ENCODE data around the gene KCNIP1.

Gene KCNIP1

GRCh38 chr5:170503990-170504596 is at the start of gene KCNIP1:
Gene KCNIP1 (plus strand): TSS chr5:170504020.
- DNase-seq (ENCODE audit: low read depth, low spot score), result no peak

- DNase-seq (ENCODE audit: low read depth, low spot score), result no peak
These were observed 40.4 kb upstream of the KCNIP1 start for GRCh38 chr5:170463426-170463825.

- no peak for DNase-seq (ENCODE audit: low read depth, low spot score)
These were observed 39.3 kb upstream of the KCNIP1 start for GRCh38 chr5:170464280-170465127.

- no peak for DNase-seq (ENCODE audit: low read depth, low spot score)
These were observed 37.3 kb upstream of the KCNIP1 start for GRCh38 chr5:170466553-170466952.

- DNase-seq (ENCODE audit: low read depth, low spot score), result no peak
These were observed 36.7 kb upstream of the KCNIP1 start for GRCh38 chr5:170466988-170467707.

- DNase-seq (ENCODE audit: low read depth, low spot score), result no peak
These were observed 35.1 kb upstream of the KCNIP1 start for GRCh38 chr5:170468633-170469285.

- no peak for DNase-seq (ENCODE audit: low read depth, low spot score)
These were observed 34.4 kb upstream of the KCNIP1 start for GRCh38 chr5:170469414-170469813.

- DNase-seq (ENCODE audit: low read depth, low spot score), result no peak
These were observed 33.5 kb upstream of the KCNIP1 start for GRCh38 chr5:170470275-170470674.

GRCh38 chr5:170470808-170471404 is 32.9 kb upstream of the KCNIP1 start:
- no peak for DNase-seq (ENCODE audit: low read depth, low spot score)

- DNase-seq (ENCODE audit: low read depth, low spot score), result no peak
These were observed 32.2 kb upstream of the KCNIP1 start for GRCh38 chr5:170471551-170472178.

- no peak for DNase-seq (ENCODE audit: low read depth, low spot score)
These were observed 30.2 kb upstream of the KCNIP1 start for GRCh38 chr5:170473642-170474041.

GRCh38 chr5:170474489-170475274 is 29.1 kb upstream of the KCNIP1 start:
- no peak for DNase-seq (ENCODE audit: low read depth, low spot score)

GRCh38 chr5:170475294-170476000 is 28.4 kb upstream of the KCNIP1 start:
- no peak for DNase-seq (ENCODE audit: low read depth, low spot score)

- no peak for DNase-seq (ENCODE audit: low read depth, low spot score)
These were observed 27.1 kb upstream of the KCNIP1 start for GRCh38 chr5:170476704-170477103.

GRCh38 chr5:170477906-170478305 is 25.9 kb upstream of the KCNIP1 start:
- DNase-seq (ENCODE audit: low read depth, low spot score), result no peak

- DNase-seq (ENCODE audit: low read depth, low spot score), result no peak
These were observed 25.5 kb upstream of the KCNIP1 start for GRCh38 chr5:170478306-170478705.

GRCh38 chr5:170479484-170479883 is 24.3 kb upstream of the KCNIP1 start:
- DNase-seq (ENCODE audit: low read depth, low spot score), result no peak

- no peak for DNase-seq (ENCODE audit: low read depth, low spot score)
These were observed 23.6 kb upstream of the KCNIP1 start for GRCh38 chr5:170480260-170480659.

- no peak for DNase-seq (ENCODE audit: low read depth, low spot score)
These were observed 22.0 kb upstream of the KCNIP1 start for GRCh38 chr5:170481849-170482248.

- DNase-seq (ENCODE audit: low read depth, low spot score), result no peak
These were observed 21.3 kb upstream of the KCNIP1 start for GRCh38 chr5:170482511-170482910.

Measured in iPS DF 19.7 (cell line).